KMS-11 (cell line): Measurements from ENCODE around the gene DCD.

Experiments
- H2AFZ ChIP-seq: fragments of 200-600 bp; sonication (generic); 2 replicates; pipeline ENCODE4 v1.6.1; 2016; ENCODE audit warnings: antibody characterized with exemption, mixed run types, low read depth
- H3K27ac ChIP-seq: fragments of 200-600 bp; sonication (generic); 2 replicates; pipeline ENCODE4 v1.6.1; 2016; ENCODE audit warnings: mild to moderate bottlenecking, mixed run types
- H3K27me3 ChIP-seq: fragments of 200-600 bp; sonication (generic); 2 replicates; pipeline ENCODE4 v1.6.1; 2017; ENCODE audit warnings: mild to moderate bottlenecking, low read depth, mixed run types, moderate library complexity; ENCODE audit not compliant: insufficient read depth
- H3K36me3 ChIP-seq: fragments of 200-600 bp; sonication (generic); 2 replicates; pipeline ENCODE4 v1.6.1; 2017; ENCODE audit warnings: mild to moderate bottlenecking, mixed run types; ENCODE audit not compliant: insufficient read depth
- H3K4me1 ChIP-seq: fragments of 200-600 bp; sonication (generic); 2 replicates; pipeline ENCODE4 v1.6.1; 2016; ENCODE audit warnings: mild to moderate bottlenecking, low read depth, mixed run types; ENCODE audit not compliant: poor library complexity, severe bottlenecking
- H3K4me2 ChIP-seq: fragments of 200-600 bp; sonication (generic); 2 replicates; pipeline ENCODE4 v1.7.0; 2016; ENCODE audit warnings: mild to moderate bottlenecking, mixed run types
- H3K4me3 ChIP-seq: fragments of 200-600 bp; sonication (generic); IDR thresholded peaks from 2 replicates; pipeline ENCODE4 v1.6.1; 2017; ENCODE audit warnings: low read depth, low read length, mixed read lengths; ENCODE audit not compliant: insufficient read depth
- H3K79me2 ChIP-seq: fragments of 200-600 bp; sonication (generic); 2 replicates; pipeline ENCODE4 v1.6.1; 2016; ENCODE audit warnings: low read depth, mixed run types; ENCODE audit not compliant: insufficient read depth
- H3K9ac ChIP-seq: fragments of 200-600 bp; sonication (generic); 2 replicates; pipeline ENCODE4 v1.6.1; 2016; ENCODE audit warnings: mild to moderate bottlenecking, mixed run types
- H4K20me1 ChIP-seq: fragments of 200-600 bp; sonication (generic); 2 replicates; pipeline ENCODE4 v1.6.1; 2016; ENCODE audit warnings: mild to moderate bottlenecking, mixed run types; ENCODE audit not compliant: insufficient read depth
- TF ChIP-seq, protein P1 (sequence below): fragments of 200-600 bp; sonication (generic); conservative IDR thresholded peaks from 2 replicates; pipeline ENCODE4 v1.6.1; 2017; ENCODE audit warnings: low read depth, mild to moderate bottlenecking, antibody characterized with exemption, low read length, moderate library complexity, mixed read lengths

Gene DCD

DNA sequence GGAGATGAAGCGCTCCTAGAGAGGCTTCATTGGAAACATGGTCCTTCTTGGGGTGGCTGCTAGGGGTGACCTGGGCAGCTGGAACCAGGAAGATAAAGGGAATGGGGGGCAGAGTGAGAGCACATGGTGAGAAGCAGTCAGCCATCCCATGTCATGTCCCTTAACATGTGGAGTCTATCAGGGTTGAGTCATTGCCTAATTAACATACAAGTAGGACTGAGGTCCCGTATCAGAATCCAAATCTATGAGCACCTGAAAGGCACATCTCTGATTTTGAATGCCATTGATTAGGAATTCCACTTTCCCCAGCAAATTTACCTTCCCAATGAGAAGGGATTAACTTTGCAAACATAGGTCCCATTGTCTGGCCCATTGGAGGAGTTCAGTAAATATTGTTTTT lies 39.4 kb downstream of the DCD start:
- H3K4me1 ChIP-seq: no peaks in the 10 kb centered on the region
- TF ChIP-seq, protein P1, sequence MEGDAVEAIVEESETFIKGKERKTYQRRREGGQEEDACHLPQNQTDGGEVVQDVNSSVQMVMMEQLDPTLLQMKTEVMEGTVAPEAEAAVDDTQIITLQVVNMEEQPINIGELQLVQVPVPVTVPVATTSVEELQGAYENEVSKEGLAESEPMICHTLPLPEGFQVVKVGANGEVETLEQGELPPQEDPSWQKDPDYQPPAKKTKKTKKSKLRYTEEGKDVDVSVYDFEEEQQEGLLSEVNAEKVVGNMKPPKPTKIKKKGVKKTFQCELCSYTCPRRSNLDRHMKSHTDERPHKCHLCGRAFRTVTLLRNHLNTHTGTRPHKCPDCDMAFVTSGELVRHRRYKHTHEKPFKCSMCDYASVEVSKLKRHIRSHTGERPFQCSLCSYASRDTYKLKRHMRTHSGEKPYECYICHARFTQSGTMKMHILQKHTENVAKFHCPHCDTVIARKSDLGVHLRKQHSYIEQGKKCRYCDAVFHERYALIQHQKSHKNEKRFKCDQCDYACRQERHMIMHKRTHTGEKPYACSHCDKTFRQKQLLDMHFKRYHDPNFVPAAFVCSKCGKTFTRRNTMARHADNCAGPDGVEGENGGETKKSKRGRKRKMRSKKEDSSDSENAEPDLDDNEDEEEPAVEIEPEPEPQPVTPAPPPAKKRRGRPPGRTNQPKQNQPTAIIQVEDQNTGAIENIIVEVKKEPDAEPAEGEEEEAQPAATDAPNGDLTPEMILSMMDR: no peak
- no peaks in the 10 kb centered on the region for H3K79me2 ChIP-seq
- H4K20me1 ChIP-seq: no peaks in the 10 kb centered on the region
- H3K4me2 ChIP-seq: no peak overlapping the region
- H2AFZ ChIP-seq: no peak overlapping the region
- no peaks in the 10 kb centered on the region for H3K36me3 ChIP-seq
- no peaks in the 10 kb centered on the region for H3K27me3 ChIP-seq
- H3K9ac ChIP-seq: no peak overlapping the region
- H3K27ac ChIP-seq: no peak overlapping the region
- no peak overlapping the region for H3K4me3 ChIP-seq

DNA sequence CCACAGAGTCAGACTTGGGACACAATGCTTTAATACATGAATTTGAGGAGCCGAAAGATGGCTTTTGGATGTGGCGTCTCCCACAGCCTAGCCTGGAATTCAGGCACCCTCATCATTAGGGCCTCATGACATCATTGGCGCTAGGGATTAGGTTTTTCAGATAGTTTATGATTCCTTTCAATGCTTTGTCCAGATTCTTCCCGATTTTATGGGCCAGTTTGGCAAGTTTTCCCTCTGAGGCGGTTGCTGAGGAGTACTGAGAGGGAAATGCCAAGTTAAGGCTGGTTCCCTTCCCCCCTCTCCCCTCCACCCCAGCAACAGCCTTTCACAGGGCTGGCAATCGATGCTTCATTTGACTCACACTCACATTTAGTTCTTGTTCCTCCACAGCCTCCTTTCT lies 40.0 kb downstream of the DCD start:
- Histone ChIP-seq H3K27me3 (no peaks in the 10 kb centered on the region), H4K20me1 (no peaks in the 10 kb centered on the region), H2AFZ (no peak overlapping the region), H3K9ac (no peak overlapping the region), H3K27ac (no peak overlapping the region), H3K79me2 (no peaks in the 10 kb centered on the region), H3K36me3 (no peaks in the 10 kb centered on the region), H3K4me3 (no peak overlapping the region), H3K4me2 (no peak overlapping the region), H3K4me1 (no peaks in the 10 kb centered on the region)
- TF ChIP-seq, protein P1: no peak

DNA sequence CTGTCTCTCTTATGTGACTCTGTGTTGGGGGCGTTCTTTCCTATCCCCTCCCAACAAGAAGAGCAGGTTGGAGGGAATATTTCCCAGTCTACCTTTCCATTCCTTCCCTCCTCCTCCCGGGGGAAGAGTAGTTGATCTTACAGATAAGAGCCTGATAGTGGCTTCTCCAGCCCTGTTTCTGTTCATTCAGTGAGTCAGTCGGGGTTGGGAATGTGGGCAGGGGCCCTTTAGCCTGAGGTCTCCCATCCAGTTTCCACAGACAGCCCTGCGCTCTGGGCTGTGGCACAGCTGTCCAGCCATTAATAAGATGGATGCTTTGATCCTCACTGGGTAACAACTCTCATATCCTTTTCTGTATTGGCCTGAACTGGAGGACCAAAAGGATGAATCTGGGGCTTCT lies 41.6 kb downstream of the DCD start:
- Histone ChIP-seq H4K20me1 (no peaks in the 10 kb centered on the region), H2AFZ (no peak overlapping the region), H3K79me2 (no peaks in the 10 kb centered on the region), H3K36me3 (no peaks in the 10 kb centered on the region), H3K27ac (no peak overlapping the region), H3K4me1 (no peaks in the 10 kb centered on the region), H3K4me2 (no peak overlapping the region), H3K27me3 (no peaks in the 10 kb centered on the region), H3K9ac (no peak overlapping the region), H3K4me3 (no peak overlapping the region)
- TF ChIP-seq, protein P1: no peak

DNA sequence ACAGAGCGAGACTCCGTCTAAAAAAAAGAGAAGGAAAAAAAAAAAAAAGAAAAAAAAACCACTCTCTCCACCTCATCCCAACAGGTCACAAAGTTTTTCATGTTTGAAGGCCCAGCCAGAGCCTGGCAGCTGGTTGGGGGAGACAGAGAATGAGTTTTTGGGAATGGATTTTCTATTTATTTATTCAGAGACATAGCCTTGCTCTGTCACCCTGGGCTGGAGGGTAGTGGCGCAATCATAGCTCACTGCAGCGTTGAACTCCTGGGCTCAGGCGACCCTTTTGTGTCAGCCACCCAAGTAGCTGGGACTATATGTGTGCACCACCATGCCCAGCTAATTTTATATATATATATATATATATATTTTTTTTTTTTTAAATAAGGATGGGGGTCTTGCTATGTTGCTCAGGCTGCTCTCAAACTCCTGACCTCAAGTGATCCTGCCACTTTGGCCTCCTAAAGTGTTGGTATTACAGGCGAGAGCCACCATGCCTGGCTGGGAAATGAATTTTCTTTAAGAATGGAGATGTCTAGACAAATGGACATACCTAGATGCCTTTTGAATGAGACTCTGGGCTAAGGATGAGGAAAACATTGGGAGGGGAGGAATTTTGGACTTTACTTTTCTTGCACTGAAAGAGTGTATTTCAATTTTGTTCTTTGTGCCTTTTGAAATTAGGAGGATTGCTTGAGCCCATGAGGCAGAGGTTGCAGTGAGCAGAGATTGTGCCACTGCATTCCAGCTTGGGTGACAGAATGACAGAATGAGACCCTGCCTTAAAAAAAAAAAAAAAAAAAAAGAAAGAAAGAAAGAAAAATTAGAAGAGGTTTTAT lies 42.8 kb downstream of the DCD start:
- Histone ChIP-seq H3K27me3 (no peaks in the 10 kb centered on the region), H3K4me1 (no peaks in the 10 kb centered on the region), H3K9ac (no peak overlapping the region), H3K27ac (no peak overlapping the region), H2AFZ (no peak overlapping the region), H3K4me2 (no peak overlapping the region), H3K79me2 (no peaks in the 10 kb centered on the region), H4K20me1 (no peaks in the 10 kb centered on the region), H3K36me3 (no peaks in the 10 kb centered on the region), H3K4me3 (no peak overlapping the region)
- TF ChIP-seq, protein P1: no peak
